ENCODE data around the gene DDX55. TPM values are rescaled to one million over a fixed set of nuclear protein-coding genes. Genes with fewer than 3 reads are reported as not detected.
A peak's percentile ranks its signal among the peaks of the same experiment; 100 is the strongest.

DDX55 gene
- total and polyA plus RNA-seq, 12 donors: 3.2 to 14.0 (median 5.3) TPM

GRCh38 chr12:123595729-123596128 lies 6.2 kb upstream of the DDX55 start:
- Histone ChIP-seq H3K36me3 (peaks cover 0 to 87% (median 47%) of the 10 kb centered on the region in 9 donors), H3K9me3 (no peaks in the 10 kb centered on the region), H3K4me3 (no peak overlapping the region), H3K4me1 (peaks cover 1 to 18% (median 12%) of the 10 kb centered on the region in 9 donors), H3K27ac (no peak overlapping the region), H3K27me3 (no peaks in the 10 kb centered on the region)
- peak in 2 of 8 donors; percentile 27 to 63 for ATAC-seq
- TF ChIP-seq CTCF (IDR thresholded peaks at IDR 0.05): no peak
- no peak for DNase-seq
- intact Hi-C loops (cut with DNase I): loop anchor here in 1 of 10 donors (10.0 kb wide), 1 partner anchor 331 kb away; no protein-coding TSS in a partner anchor

- no peak overlapping the region for H3K4me3 ChIP-seq
- peaks cover 1 to 13% (median 11%) of the 10 kb centered on the region in 9 donors for H3K4me1 ChIP-seq
- no peaks in the 10 kb centered on the region for H3K9me3 ChIP-seq
- DNase-seq (no peak), ATAC-seq (no peak)
- H3K36me3 ChIP-seq: peaks cover 0 to 73% (median 39%) of the 10 kb centered on the region in 9 donors
- no peak overlapping the region for H3K27ac ChIP-seq
- H3K27me3 ChIP-seq: no peaks in the 10 kb centered on the region
- TF ChIP-seq CTCF (IDR thresholded peaks at IDR 0.05): no peak
- 81 to 88% methylated on average over 3 of the region's 3 CpGs for WGBS, 2 donors
- intact Hi-C loops (cut with DNase I): loop anchor here in 1 of 10 donors (10.0 kb wide), 1 partner anchor 332 kb away; no protein-coding TSS in a partner anchor
These were observed 4.8 kb upstream of the DDX55 start for GRCh38 chr12:123597100-123597499.

- H3K4me1 ChIP-seq: peaks cover 8 to 24% (median 18%) of the 10 kb centered on the region in 9 donors
- H3K9me3 ChIP-seq: no peaks in the 10 kb centered on the region
- no peak overlapping the region for H3K27ac ChIP-seq
- H3K4me3 ChIP-seq: no peak overlapping the region
- WGBS, 2 donors: 84 to 90% methylated on average over 3 of the region's 3 CpGs
- no peak for TF ChIP-seq CTCF (IDR thresholded peaks at IDR 0.05)
- DNase-seq (no peak), ATAC-seq (no peak)
- peaks cover 0 to 60% (median 34%) of the 10 kb centered on the region in 9 donors for H3K36me3 ChIP-seq
- no peaks in the 10 kb centered on the region for H3K27me3 ChIP-seq
- intact Hi-C loops (cut with DNase I): loop anchor here in 1 of 10 donors (10.0 kb wide), 1 partner anchor 334 kb away; no protein-coding TSS in a partner anchor
These were observed 3.4 kb upstream of the DDX55 start for GRCh38 chr12:123598522-123598921.

GRCh38 chr12:123599310-123599709 lies 2.6 kb upstream of the DDX55 start:
- intact Hi-C loops (cut with DNase I): loop anchor here in 1 of 10 donors (10.0 kb wide), 1 partner anchor 335 kb away; no protein-coding TSS in a partner anchor
- 97 to 100% methylated on average over 1 of the region's 1 CpG for WGBS, 2 donors
- H3K9me3 ChIP-seq: no peaks in the 10 kb centered on the region
- H3K27ac ChIP-seq: no peak overlapping the region
- H3K27me3 ChIP-seq: no peaks in the 10 kb centered on the region
- ATAC-seq: no peak
- H3K36me3 ChIP-seq: peaks cover 0 to 59% (median 28%) of the 10 kb centered on the region in 9 donors
- peaks cover 8 to 26% (median 20%) of the 10 kb centered on the region in 9 donors for H3K4me1 ChIP-seq
- no peak for TF ChIP-seq CTCF (IDR thresholded peaks at IDR 0.05)
- H3K4me3 ChIP-seq: no peak overlapping the region
- no peak for DNase-seq

Data from heart right ventricle (tissue), 16 donors.